Lung (tissue), 12 donors: ENCODE results near the gene MCOLN2. TPM values are rescaled to one million over a fixed set of nuclear protein-coding genes. Genes with fewer than 3 reads are reported as not detected.
A peak's percentile ranks its signal among the peaks of the same experiment; 100 is the strongest.

Experiments
- ATAC-seq: fragments of 200-7000 bp; cut with Tn5 transposase; one replicate; pipeline ENCODE4 v1.9.1; 2020; ENCODE audit warnings: moderate number of reproducible peaks; ENCODE audit not compliant: insufficient read depth, low FRiP score
- DNase-seq, 3 donors: peaks; one replicate each; pipeline ENCODE4 v3.0.0-alpha.2; 2013 to 2017
- H3K27ac ChIP-seq, 2 donors: one replicate each; pipeline ENCODE4 v1.5.1; 2013; ENCODE audit warnings: mild to moderate bottlenecking in 2 of 2, moderate library complexity in 2 of 2, control low read depth in 1 of 2, inconsistent platforms in 1 of 2, low read depth in 1 of 2, low read length in 1 of 2
- H3K27me3 ChIP-seq, 3 donors: one replicate each; pipeline ENCODE4 v1.5.1; 2013; ENCODE audit warnings: low read length in 2 of 3; ENCODE audit not compliant: control insufficient read depth in 3 of 3, insufficient read depth in 3 of 3
- H3K36me3 ChIP-seq, 4 donors: one replicate each; pipeline ENCODE4 v1.5.1; 2013; ENCODE audit warnings: low read length in 4 of 4, mild to moderate bottlenecking in 1 of 4, moderate library complexity in 1 of 4; ENCODE audit not compliant: control insufficient read depth in 4 of 4, insufficient read depth in 4 of 4
- H3K4me1 ChIP-seq, 5 donors: one replicate each; pipeline ENCODE4 v1.5.1; 2013; ENCODE audit warnings: low read length in 5 of 5, mild to moderate bottlenecking in 2 of 5, moderate library complexity in 1 of 5; ENCODE audit not compliant: control insufficient read depth in 5 of 5, insufficient read depth in 5 of 5
- H3K4me3 ChIP-seq: one replicate; pipeline ENCODE4 v1.5.1; 2013; ENCODE audit warnings: mild to moderate bottlenecking, control low read depth, moderate library complexity
- H3K9ac ChIP-seq, 2 donors: one replicate each; pipeline ENCODE4 v1.5.1; 2013; ENCODE audit warnings: low read length in 2 of 2, control low read depth in 1 of 2; ENCODE audit not compliant: insufficient read depth in 1 of 2
- H3K9me3 ChIP-seq, 4 donors: one replicate each; pipeline ENCODE4 v1.5.1; 2013; ENCODE audit warnings: low read length in 3 of 4, mild to moderate bottlenecking in 1 of 4, moderate library complexity in 1 of 4; ENCODE audit not compliant: control insufficient read depth in 4 of 4, insufficient read depth in 3 of 4
- CTCF ChIP-seq: IDR thresholded peaks from 2 replicates; pipeline ENCODE4 v1.5.1; 2012; ENCODE audit warnings: mild to moderate bottlenecking; ENCODE audit errors: control extremely low read depth, extremely low read depth
- WGBS, 2 donors: extraction: QIAGEN DNeasy Blood & Tissue Kit; methylation state at CpG; one replicate each; pipeline ENCODE4 v1.1.7; 2013; 5-methylcytosine and 5-hydroxymethylcytosine counted together
- polyA plus RNA-seq, 2 donors: library from polyadenylated mRNA; stranded (reverse); fragments of 200-250 nt; gene quantifications; one replicate each; pipeline ENCODE4 v1.2.1, GENCODE V29; 2013
- total RNA-seq, 2 donors: library from RNA; depleted of rRNA in 1 of 2; stranded (reverse); fragments of >200 nt in 1 of 2; gene quantifications; one replicate each; pipeline ENCODE4 v1.2.1, GENCODE V29; 2014 to 2021
- donor health status: control.
- donor health status: control.
- donor health status: Bipolar disorder and iron deficiency.
- donor health status: healthy.
- donor health status: DM: yes; HTN: yes; CAD: no.

The MCOLN2 gene
- total and polyA plus RNA-seq, 4 donors: 4.2 to 17.1 (median 7.4) TPM

- H3K27ac ChIP-seq: no peak overlapping the region
- no peaks in the 10 kb centered on the region for H3K27me3 ChIP-seq
- H3K9ac ChIP-seq: no peak overlapping the region
- ATAC-seq (peak; percentile 86), DNase-seq (peak; percentile 56 to 89 (median 86))
- TF ChIP-seq CTCF: peak; percentile 84
- no peaks in the 10 kb centered on the region for H3K9me3 ChIP-seq
- H3K36me3 ChIP-seq: no peaks in the 10 kb centered on the region
- 3% methylated on average over 5 of the region's 5 CpGs for WGBS, 2 donors
- H3K4me3 ChIP-seq: no peak overlapping the region
- peaks cover 0 to 8% (median 0%) of the 10 kb centered on the region in 5 donors for H3K4me1 ChIP-seq
Observed at GRCh38 chr1:84936116-84936810, 60.6 kb downstream of the MCOLN2 start.

DNA sequence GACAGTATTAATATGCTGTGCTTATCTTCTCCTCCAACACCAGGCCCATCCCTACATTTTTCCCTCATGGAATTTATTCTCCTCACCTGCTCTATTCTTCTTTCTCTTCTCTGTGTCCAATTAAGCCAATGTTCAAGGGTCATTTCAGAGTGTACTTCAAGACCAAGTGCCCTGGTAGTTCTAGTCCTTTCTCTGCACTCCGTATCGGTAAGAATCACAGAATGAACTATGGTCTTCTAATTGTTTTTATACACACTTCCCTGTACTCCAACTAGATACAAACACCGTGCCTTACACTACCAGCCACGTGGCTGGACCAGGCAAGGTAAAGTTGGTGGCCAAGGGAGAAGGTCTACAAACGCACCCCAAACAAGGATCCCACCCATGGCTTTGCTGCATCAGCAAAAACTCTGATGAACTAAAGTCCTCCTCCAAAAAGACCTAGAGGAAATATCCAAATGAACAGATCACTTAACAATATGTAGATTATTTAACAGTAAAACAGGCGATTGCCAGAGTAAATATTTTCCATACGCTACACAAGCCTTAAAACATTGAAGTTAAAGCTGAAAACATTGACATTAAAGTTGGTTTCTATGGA, 63.8 kb downstream of the MCOLN2 start:
- no peak overlapping the region for H3K9ac ChIP-seq
- H3K9me3 ChIP-seq: no peaks in the 10 kb centered on the region
- DNase-seq (no peak), ATAC-seq (no peak)
- TF ChIP-seq CTCF: no peak
- WGBS, 2 donors: 71 to 94% methylated on average over 7 of the region's 7 CpGs
- no peaks in the 10 kb centered on the region for H3K36me3 ChIP-seq
- H3K4me3 ChIP-seq: no peak overlapping the region
- H3K4me1 ChIP-seq: peaks cover 0 to 8% (median 0%) of the 10 kb centered on the region in 5 donors
- no peak overlapping the region for H3K27ac ChIP-seq
- no peaks in the 10 kb centered on the region for H3K27me3 ChIP-seq

DNA sequence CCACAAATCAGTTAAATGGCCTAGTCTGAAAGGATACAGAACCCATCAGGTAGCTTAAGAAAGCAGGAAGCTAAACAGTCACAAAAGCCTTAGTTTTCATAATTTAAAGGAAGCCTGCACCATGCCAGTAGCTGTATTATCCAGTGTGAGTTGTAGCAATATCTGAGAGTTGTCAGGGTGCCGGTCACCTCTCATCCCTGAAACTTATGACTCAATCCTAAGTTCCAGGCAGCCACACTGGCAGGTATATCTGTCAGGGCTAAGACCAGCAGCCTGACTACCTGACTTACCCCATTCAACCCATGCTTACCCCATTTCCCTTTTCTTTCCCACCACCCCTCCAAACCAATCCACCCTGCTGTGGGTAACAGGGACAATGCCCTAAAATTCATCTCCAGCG, 66.1 kb downstream of the MCOLN2 start:
- Histone ChIP-seq H3K27me3 (no peaks in the 10 kb centered on the region), H3K36me3 (no peaks in the 10 kb centered on the region), H3K4me3 (no peak overlapping the region), H3K9ac (no peak overlapping the region), H3K9me3 (no peaks in the 10 kb centered on the region), H3K4me1 (peaks cover 0 to 8% (median 0%) of the 10 kb centered on the region in 5 donors), H3K27ac (no peak overlapping the region)
- TF ChIP-seq CTCF: no peak
- WGBS, 2 donors: 89 to 91% methylated on average over 2 of the region's 2 CpGs
- DNase-seq (no peak), ATAC-seq (no peak)
